ENCODE measurements around the gene CYSTM1.
A peak's percentile ranks its signal among the peaks of the same experiment; 100 is the strongest.

CYSTM1 gene

DNA sequence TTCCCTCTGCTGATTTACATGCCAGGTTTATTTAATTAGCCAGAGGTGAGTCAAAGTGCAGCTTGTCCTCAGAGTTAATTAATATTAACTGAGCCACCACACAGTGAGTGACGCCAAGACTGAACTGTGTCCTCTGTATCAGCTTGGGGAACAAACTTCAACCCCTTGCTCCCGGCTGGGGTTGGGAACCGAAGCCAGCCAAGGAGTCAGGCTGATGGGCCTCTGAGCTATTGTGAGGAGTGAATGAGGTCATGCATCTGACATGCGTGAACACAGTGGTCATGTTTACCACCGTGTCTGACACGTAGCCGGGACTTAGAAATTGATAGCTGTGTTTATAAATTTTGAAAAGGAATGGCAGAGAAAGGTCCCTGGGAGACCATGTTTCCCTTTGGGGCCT is 32.1 kb upstream of the CYSTM1 start:
- H3K4me3 ChIP-seq (ENCODE audit: low read depth in 1 of 2, low read length in 2 of 2): no peak overlapping the region
- no peak overlapping the region for H3K4me2 ChIP-seq (ENCODE audit: insufficient read depth, low read length)
- no peaks in the 10 kb centered on the region for H3K4me1 ChIP-seq (ENCODE audit: insufficient read depth, low read length)
- no peak overlapping the region for H2AFZ ChIP-seq (ENCODE audit: low read depth, low read length)
- ATAC-seq (ENCODE audit: insufficient read depth, low read depth) (no peak), DNase-seq (no peak)
- H3K9me3 ChIP-seq (ENCODE audit: insufficient read depth, low read length, severe bottlenecking): no peaks in the 10 kb centered on the region
- H3K36me3 ChIP-seq (ENCODE audit: insufficient read depth, low read length): no peaks in the 10 kb centered on the region
- H3K79me2 ChIP-seq (ENCODE audit: insufficient read depth, low read length): no peaks in the 10 kb centered on the region
- no peak overlapping the region for H3K9ac ChIP-seq (ENCODE audit: low read depth, low read length)
- H4K20me1 ChIP-seq (ENCODE audit: insufficient read depth, low read length): peaks cover 29% of the 10 kb centered on the region
- no peak for TF ChIP-seq EZH2 (IDR thresholded peaks at IDR 0.05; ENCODE audit: borderline replicate concordance, low read depth, low read length, severe bottlenecking)
- TF ChIP-seq, protein P1, sequence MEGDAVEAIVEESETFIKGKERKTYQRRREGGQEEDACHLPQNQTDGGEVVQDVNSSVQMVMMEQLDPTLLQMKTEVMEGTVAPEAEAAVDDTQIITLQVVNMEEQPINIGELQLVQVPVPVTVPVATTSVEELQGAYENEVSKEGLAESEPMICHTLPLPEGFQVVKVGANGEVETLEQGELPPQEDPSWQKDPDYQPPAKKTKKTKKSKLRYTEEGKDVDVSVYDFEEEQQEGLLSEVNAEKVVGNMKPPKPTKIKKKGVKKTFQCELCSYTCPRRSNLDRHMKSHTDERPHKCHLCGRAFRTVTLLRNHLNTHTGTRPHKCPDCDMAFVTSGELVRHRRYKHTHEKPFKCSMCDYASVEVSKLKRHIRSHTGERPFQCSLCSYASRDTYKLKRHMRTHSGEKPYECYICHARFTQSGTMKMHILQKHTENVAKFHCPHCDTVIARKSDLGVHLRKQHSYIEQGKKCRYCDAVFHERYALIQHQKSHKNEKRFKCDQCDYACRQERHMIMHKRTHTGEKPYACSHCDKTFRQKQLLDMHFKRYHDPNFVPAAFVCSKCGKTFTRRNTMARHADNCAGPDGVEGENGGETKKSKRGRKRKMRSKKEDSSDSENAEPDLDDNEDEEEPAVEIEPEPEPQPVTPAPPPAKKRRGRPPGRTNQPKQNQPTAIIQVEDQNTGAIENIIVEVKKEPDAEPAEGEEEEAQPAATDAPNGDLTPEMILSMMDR (IDR thresholded peaks at IDR 0.05; ENCODE audit: borderline replicate concordance, extremely low read depth, low read length, poor library complexity, severe bottlenecking): no peak
- H3K27me3 ChIP-seq (ENCODE audit: insufficient read depth, low read length, poor library complexity): no peaks in the 10 kb centered on the region
- H3K27ac ChIP-seq (ENCODE audit: low read length): no peak overlapping the region

DNA sequence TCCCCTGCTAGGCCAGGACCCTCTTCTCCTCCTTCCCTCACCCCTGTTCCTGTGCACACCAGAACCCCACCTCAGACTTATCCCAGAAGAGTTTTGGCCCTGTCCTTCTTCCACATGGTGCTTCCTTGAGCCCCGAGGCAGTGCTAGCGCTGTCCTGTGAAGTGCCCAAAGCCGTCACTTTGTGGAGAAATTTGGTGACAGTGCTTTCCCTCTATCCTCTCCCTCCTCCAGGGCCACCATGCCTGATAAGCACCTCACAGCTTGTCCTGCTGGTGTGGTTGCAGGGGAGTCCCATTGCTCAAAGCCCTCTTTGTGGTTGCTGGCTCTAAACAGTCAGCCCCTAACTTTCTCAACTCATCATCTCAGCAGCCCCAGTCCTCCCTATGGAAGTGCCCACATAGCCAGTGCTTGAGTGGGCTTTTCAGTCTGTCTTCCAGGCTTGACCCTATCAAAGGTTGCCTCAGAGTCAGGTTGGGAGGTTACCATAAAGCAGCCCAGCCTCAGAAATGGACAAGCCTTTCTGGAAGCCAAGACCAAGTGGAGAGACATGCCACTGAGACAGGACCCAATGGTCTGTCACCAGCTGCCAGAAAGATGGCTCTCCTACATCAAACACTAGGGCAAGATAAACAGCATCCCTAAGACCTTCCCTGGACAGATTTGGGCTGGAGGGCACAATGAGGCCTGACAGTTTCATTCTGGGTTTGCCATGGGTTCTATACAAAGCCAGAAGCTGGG is 31.3 kb upstream of the CYSTM1 start:
- Histone ChIP-seq H3K27ac (ENCODE audit: low read length) (no peak overlapping the region), H3K27me3 (ENCODE audit: insufficient read depth, low read length, poor library complexity) (no peaks in the 10 kb centered on the region), H3K4me1 (ENCODE audit: insufficient read depth, low read length) (no peaks in the 10 kb centered on the region), H3K9me3 (ENCODE audit: insufficient read depth, low read length, severe bottlenecking) (no peaks in the 10 kb centered on the region), H3K79me2 (ENCODE audit: insufficient read depth, low read length) (no peaks in the 10 kb centered on the region), H3K36me3 (ENCODE audit: insufficient read depth, low read length) (no peaks in the 10 kb centered on the region), H3K9ac (ENCODE audit: low read depth, low read length) (no peak overlapping the region), H4K20me1 (ENCODE audit: insufficient read depth, low read length) (peaks cover 27% of the 10 kb centered on the region), H3K4me3 (ENCODE audit: low read depth in 1 of 2, low read length in 2 of 2) (no peak overlapping the region), H3K4me2 (ENCODE audit: insufficient read depth, low read length) (no peak overlapping the region), H2AFZ (ENCODE audit: low read depth, low read length) (no peak overlapping the region)
- TF ChIP-seq EZH2 (IDR thresholded peaks at IDR 0.05; ENCODE audit: borderline replicate concordance, low read depth, low read length, severe bottlenecking): no peak
- TF ChIP-seq, protein P1 (IDR thresholded peaks at IDR 0.05; ENCODE audit: borderline replicate concordance, extremely low read depth, low read length, poor library complexity, severe bottlenecking): no peak
- peak; percentile 39; the same call in 2 of the 3 replicates for ATAC-seq (ENCODE audit: insufficient read depth, low read depth)
- no peak for DNase-seq

DNA sequence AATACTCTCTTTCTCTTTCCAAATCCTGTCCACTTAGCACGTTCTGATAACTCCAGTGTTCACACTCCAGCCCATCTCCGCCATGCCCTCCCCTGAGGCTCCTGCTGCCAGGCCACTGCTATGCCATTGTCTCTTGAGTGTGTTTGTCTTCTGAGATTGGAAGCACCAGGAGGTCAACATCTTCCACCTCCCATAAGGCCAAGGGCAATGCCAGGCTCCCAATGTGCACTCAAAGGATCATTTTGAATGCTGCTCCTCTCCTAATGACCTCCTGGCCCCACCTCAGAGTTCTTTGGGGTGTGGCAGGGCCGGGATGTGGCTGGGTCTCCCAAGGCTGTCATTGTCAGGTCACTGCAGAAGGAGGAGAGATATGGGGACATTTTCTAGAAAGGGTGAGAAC is 29.7 kb upstream of the CYSTM1 start:
- Histone ChIP-seq H3K79me2 (ENCODE audit: insufficient read depth, low read length) (no peaks in the 10 kb centered on the region), H3K27ac (ENCODE audit: low read length) (no peak overlapping the region), H3K9me3 (ENCODE audit: insufficient read depth, low read length, severe bottlenecking) (no peaks in the 10 kb centered on the region), H3K4me1 (ENCODE audit: insufficient read depth, low read length) (no peaks in the 10 kb centered on the region), H2AFZ (ENCODE audit: low read depth, low read length) (no peak overlapping the region), H3K36me3 (ENCODE audit: insufficient read depth, low read length) (no peaks in the 10 kb centered on the region), H3K27me3 (ENCODE audit: insufficient read depth, low read length, poor library complexity) (no peaks in the 10 kb centered on the region), H4K20me1 (ENCODE audit: insufficient read depth, low read length) (peaks cover 31% of the 10 kb centered on the region), H3K4me2 (ENCODE audit: insufficient read depth, low read length) (no peak overlapping the region), H3K4me3 (ENCODE audit: low read depth in 1 of 2, low read length in 2 of 2) (no peak overlapping the region), H3K9ac (ENCODE audit: low read depth, low read length) (no peak overlapping the region)
- ATAC-seq (ENCODE audit: insufficient read depth, low read depth): no peak
- no peak for DNase-seq
- no peak for TF ChIP-seq EZH2 (IDR thresholded peaks at IDR 0.05; ENCODE audit: borderline replicate concordance, low read depth, low read length, severe bottlenecking)
- TF ChIP-seq, protein P1 (IDR thresholded peaks at IDR 0.05; ENCODE audit: borderline replicate concordance, extremely low read depth, low read length, poor library complexity, severe bottlenecking): no peak
